Stimulated activated CD8-positive, alpha-beta memory T cell treated with anti-CD3 and anti-CD28 coated beads, Interleukin-2, amount 100 ng/mL, for 48 hours (primary cell): ENCODE measurements around the gene RAB11A.

ENCODE experiments used
- DNase-seq, 2 donors: peaks; one replicate each; pipeline ENCODE4 v3.0.0-alpha.2; 2020; ENCODE audit warnings: low read depth in 2 of 2

The RAB11A gene

GRCh38 chr15:65939901-65940617 lies 70.8 kb downstream of the RAB11A start:
- DNase-seq: no peak

GRCh38 chr15:65940618-65940909 lies 71.3 kb downstream of the RAB11A start:
- DNase-seq: no peak
